GM18909 (cell line): ENCODE measurements around the gene RAB20.

Experiments
- ATAC-seq: cut with Tn5 transposase; IDR thresholded peaks from one replicate; pipeline ENCODE4 v1.9.1; 2021; ENCODE audit warnings: mild to moderate bottlenecking; ENCODE audit not compliant: unreplicated experiment, poor library complexity

RAB20 gene

GRCh38 chr13:110531671-110532083 is 29.8 kb downstream of the RAB20 start:
- ATAC-seq, result no peak

- ATAC-seq, result no peak
These were observed 30.4 kb downstream of the RAB20 start for GRCh38 chr13:110531100-110531499.

DNA sequence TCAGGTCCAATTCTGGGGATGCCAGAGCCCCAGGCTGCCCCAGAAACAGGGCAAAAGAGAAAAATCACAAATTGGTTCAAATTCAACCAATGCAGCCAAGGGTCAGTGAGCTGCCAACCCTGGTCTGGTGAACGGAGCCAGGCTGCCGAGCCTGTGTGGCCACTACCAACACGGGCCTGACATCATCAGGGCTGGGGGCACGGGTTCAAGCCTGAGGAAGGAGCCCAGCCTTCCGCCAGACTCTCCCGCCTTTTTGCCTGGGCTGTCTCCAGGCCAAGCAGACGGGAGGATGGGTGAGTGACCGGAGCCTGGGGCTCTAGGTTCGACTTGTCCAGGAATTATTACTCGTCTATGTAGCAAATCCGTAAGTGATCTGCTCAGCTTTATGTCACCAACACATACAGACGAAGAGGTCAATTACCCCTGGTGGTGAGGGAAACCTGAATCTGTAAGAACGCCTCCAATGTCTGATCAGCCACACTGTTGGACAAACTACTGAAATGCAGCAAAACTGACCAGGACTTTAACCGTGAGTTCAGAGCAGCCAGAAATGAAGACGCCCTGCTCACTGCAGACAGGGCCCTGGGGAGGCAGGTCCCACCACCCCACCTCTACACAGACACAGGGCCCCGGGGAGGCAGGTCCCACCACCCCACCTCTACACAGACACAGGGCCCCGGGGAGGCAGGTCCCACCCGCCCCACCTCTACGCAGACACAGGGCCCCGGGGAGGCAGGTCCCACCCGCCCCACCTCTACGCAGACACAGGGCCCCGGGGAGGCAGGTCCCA is 31.8 kb downstream of the RAB20 start:
- no peak for ATAC-seq

DNA sequence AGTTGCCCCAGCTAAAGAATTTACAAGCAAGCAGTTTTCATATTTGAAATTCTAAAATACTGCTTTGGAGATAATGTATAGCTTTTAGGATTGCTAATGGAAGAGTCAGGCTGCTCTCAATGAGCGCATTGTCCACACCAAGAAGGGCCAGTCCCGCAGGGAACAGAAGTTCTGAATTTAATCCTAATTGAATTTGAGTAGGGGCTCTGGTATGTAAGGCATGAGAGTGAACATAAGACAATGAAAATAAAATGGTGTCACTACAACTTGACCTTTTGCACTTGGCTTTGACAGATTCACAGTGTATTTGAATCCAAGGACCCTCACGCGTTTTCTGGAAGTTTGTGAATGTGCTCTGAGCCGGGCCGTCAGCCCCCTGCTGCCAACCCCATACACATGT is 32.6 kb downstream of the RAB20 start:
- no peak for ATAC-seq

- ATAC-seq, result no peak
These were observed 33.2 kb downstream of the RAB20 start for GRCh38 chr13:110528371-110528770.

DNA sequence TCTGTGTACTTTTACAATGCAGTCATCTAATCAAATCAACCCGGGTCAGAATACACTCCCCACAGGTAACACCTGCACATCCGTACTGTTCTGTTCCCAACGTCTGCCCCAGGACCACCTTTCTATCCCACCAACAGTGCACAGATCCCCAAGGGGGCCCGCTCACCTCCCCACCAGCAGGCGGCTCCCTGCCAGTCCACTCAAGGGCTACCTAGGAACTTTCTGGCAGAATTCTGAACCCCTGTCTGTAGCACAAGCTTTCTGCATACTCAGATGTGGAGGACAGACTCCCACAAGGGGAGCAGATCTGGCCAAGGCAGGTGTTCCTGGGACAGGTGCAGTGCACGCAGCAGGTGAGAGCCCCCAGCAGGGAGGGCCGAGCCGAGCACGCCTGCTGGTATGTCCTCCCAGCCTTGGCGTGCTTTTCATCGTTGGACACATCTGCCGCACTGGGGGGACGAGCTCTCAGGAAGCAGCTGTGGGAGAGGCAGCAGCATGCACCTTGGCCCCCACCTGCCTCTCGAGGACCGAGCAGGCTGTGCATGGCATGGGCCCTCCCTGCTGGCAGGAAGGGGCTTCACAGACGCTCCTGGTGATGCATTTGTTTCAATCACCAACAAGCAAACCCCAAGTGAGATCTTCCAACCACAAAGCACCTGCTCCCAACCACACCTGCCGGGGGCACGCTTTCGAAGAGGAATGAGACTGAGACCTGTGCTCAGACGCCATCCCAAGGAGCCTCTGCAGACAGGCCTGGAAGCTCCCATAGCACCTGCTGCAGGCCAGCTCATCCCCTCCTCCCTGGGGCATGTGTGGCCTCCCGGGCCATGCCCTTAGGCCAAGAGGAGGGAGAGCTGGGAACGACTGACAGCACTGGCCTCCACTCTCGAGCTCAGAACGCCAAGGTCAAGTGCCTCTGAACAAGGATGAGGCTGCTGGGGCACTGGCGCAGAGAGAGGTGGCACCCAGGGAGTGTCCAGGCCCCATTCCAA is 35.9 kb downstream of the RAB20 start:
- ATAC-seq, result peak; percentile 85

DNA sequence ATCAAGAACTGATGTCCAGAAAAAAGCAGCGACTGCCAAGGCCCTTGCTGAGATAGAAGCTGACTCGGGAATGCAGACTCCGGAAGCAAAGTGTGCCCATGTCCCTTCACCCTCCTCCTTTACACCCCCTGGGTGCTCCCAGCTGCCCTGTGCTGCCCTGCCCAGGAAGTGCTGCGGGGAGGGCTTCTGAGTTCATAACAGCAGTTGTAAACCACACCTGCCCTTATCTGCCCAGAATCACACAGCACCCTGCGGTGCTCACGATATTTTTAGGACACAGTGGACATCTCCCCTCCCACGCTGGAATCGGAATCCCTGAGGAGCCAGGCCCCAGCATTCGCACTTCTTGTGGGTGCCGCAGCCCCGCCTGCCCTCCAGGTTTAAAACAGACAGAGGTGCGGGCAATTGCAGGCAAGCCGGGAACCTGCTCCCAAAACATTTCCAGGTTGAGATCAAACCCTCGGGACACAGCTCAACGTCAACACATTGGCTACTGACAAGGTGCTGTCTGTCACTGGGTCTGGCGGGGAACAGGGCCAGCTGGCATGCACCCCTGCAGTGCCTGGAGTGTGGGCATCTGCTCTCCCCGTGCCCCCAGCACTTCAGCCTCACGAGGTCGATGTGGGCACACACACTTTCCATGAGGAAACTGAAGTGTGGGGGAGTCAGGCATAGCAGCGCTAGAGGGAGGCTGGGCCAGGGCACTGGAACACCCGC is 36.8 kb downstream of the RAB20 start:
- ATAC-seq, result no peak

DNA sequence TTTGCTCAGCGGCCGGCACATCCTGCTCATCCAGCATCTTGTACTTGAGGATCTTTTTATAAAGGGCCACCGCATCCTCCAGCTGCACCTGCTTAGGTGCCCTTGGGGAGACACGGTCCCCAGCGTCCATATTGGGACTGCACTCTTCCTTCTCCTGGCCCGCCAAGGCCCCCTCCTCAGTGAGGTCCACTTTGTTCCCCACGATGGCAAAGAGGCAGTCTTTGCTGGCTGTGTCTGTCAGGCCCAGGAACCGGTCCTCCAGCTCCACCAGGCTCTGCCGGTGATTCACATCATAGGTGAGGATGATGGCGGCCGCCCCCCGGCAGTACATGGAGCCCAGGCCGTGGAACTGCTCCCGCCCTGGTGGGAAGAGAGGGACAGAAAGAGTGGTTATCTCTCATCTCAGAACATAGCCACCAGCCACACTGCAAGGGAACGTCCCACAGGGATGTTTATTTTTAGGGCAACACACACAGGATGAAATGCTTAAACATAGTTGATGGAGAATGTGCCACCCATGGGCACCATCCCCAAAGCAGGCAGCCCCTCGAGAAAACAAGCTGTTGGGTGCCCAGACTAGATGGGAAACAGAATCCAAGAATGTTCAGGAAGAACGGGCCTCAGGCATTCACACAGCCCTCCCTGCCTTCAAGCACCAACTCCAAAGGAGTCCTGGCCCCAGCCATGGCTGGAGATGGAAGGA is 37.5 kb downstream of the RAB20 start:
- ATAC-seq, result no peak

- no peak for ATAC-seq
These were observed 38.3 kb downstream of the RAB20 start for GRCh38 chr13:110523180-110523579.

DNA sequence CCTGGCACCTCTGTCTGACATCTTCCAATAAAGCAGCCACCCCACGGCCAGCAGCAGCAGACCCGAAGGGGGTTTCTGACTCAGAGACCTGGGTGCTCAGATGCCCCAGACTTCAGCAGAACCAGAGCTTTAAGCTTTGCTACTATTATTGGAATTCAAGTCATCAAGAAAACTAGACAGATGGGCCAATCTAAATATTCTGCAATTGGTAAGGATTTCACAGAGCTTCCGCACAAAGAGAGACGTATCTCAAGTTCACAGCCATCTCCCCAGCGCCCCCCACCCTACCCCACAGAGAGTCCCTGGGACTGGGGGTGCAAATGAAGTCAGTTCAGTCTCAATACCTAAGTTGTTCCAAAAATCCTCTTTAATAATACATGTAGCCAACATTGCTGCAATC is 38.8 kb downstream of the RAB20 start:
- ATAC-seq, result no peak

DNA sequence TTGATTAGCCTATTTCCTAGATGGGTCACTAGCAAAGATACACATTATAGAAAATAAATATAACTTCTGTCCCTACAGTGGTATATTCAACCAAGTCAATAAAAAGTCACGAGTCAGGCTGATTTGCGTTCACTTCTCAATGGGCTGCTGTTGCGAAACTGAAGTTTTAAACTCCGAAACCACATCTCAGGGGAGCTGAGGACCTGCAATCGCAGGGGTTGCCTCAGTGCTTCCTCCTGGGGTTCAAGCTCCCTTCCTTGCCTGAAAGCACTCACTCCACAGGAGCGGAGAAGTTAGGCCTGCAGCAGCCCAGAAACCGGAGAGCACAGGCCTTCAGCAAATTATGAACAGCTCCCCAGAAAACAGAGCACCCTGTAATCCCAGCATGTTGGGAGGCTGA is 39.6 kb downstream of the RAB20 start:
- ATAC-seq, result no peak

DNA sequence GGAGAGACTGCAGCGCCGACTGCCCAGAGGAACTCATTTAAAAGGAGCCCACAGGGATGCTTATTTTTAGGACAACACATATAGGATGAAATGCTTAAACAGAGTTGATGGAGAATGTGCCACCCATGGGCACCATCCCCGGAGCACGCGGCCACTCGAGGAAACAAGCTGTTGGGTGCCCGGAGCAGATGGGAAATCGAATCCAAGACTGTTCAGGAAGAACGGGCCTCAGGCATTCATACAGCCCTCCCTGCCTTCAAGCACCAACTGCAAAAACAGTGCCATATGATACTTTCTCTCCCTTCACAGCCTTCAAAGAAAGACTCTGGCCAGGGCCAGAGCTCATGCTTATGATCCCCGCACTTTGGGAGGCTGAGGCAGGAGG is 40.2 kb downstream of the RAB20 start:
- ATAC-seq, result no peak

- ATAC-seq, result no peak
These were observed 40.9 kb downstream of the RAB20 start for GRCh38 chr13:110520431-110521295.

DNA sequence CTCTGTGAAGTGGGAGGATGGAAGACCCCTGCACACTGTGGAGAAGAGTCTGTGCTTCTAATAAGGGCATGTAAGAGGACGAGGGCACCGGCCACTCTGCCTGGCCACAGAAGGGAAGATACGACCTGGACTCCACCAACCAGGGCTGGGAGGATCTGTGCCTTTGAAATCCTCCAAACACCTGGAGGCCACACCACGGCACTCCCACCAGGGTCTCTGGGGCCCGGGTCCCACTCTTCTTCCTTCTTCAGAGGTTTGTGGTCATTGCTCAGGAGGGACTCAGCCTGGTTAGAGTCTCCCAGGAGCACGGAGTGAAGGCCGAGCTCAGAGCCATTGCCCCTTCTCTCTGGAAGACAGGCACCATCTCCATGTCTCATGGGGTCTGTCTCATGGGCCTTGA is 42.0 kb downstream of the RAB20 start:
- ATAC-seq, result no peak

- ATAC-seq, result no peak
These were observed 42.5 kb downstream of the RAB20 start for GRCh38 chr13:110519046-110519445.

GRCh38 chr13:110518571-110518970 is 43.0 kb downstream of the RAB20 start:
- no peak for ATAC-seq

DNA sequence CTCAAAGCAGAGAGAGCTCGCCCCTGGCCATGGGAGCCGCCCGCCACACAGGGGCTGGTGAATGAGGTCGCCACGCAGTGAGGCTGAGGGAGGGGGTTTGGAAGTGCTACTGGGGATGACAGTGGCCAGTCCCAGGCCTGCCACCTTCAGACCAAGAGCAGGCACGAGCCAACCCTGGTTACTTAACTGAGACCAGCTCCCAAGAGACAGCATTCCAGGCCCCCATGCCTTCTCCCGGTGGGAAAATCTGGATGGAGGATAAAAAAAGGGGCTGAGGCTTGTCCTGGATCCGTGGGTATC is 43.3 kb downstream of the RAB20 start:
- no peak for ATAC-seq

- no peak for ATAC-seq
These were observed 43.9 kb downstream of the RAB20 start for GRCh38 chr13:110517505-110518225.

- no peak for ATAC-seq
These were observed 45.0 kb downstream of the RAB20 start for GRCh38 chr13:110516500-110516899.
